Thyroid gland (tissue), 4 donors: ENCODE measurements around the gene POLR3GL.

Source experiments
- POLR2A ChIP-seq, 2 donors: fragments of 450-650 bp; IDR thresholded peaks; one replicate each; pipeline ENCODE4 v1.6.1; 2017; ENCODE audit warnings: antibody characterized with exemption in 2 of 2, mild to moderate bottlenecking in 2 of 2, moderate library complexity in 1 of 2
- TF ChIP-seq, protein P1 (sequence below), 6 experiments: fragments of 200-600 bp in 3 of 6; fragments of 450-650 bp in 3 of 6; sonication (generic) in 3 of 6; IDR thresholded peaks; one replicate each; pipeline ENCODE4 v1.5.1; 2016 to 2019; ENCODE audit warnings: antibody characterized with exemption in 6 of 6, mild to moderate bottlenecking in 2 of 6, inconsistent platforms in 1 of 6, moderate library complexity in 1 of 6

DNA sequence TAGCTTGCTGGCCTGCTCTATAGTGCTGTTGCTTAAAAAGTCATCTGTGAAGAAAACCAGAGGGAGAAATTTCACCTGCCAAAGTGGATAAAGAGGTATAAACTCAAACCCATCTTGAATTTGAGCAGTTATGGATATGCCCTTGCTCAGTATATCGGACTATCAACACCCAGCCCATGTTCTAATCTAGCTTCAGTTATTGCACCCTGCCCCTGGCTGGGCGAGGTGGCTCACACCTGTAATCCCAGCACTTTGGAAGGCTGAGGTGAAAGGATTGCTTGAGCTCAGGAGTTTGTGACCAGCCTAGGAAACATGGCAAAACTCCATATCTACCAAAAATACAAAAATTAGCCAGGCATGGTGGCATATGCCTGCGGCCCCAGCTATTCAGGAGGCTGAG is 20.0 kb upstream of the POLR3GL start:
- TF ChIP-seq, protein P1, sequence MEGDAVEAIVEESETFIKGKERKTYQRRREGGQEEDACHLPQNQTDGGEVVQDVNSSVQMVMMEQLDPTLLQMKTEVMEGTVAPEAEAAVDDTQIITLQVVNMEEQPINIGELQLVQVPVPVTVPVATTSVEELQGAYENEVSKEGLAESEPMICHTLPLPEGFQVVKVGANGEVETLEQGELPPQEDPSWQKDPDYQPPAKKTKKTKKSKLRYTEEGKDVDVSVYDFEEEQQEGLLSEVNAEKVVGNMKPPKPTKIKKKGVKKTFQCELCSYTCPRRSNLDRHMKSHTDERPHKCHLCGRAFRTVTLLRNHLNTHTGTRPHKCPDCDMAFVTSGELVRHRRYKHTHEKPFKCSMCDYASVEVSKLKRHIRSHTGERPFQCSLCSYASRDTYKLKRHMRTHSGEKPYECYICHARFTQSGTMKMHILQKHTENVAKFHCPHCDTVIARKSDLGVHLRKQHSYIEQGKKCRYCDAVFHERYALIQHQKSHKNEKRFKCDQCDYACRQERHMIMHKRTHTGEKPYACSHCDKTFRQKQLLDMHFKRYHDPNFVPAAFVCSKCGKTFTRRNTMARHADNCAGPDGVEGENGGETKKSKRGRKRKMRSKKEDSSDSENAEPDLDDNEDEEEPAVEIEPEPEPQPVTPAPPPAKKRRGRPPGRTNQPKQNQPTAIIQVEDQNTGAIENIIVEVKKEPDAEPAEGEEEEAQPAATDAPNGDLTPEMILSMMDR (IDR thresholded peaks at IDR 0.05) = no peak
- no peak for TF ChIP-seq POLR2A (IDR thresholded peaks at IDR 0.05)
